ENCODE data around the gene SLA2. TPM values are rescaled to one million over a fixed set of nuclear protein-coding genes. Genes with fewer than 3 reads are reported as not detected.
A peak's percentile ranks its signal among the peaks of the same experiment; 100 is the strongest.
"Not testable (repeated sequence)": the region's sequence is repeated elsewhere in the genome, so short reads cannot be mapped to it uniquely, and the experiment has no call there.

Gene SLA2, protein sequence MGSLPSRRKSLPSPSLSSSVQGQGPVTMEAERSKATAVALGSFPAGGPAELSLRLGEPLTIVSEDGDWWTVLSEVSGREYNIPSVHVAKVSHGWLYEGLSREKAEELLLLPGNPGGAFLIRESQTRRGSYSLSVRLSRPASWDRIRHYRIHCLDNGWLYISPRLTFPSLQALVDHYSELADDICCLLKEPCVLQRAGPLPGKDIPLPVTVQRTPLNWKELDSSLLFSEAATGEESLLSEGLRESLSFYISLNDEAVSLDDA
- total RNA-seq (1 to 10 TPM in 2 of 9 donors, under 1 TPM in 7; 0.12 to 1.1 (median 0.42) TPM), polyA plus RNA-seq (under 1 TPM; 0.18 to 0.72 (median 0.51) TPM)
- long read RNA-seq, donor 1 = 0 reads
- long read RNA-seq, donor 2, partial matches to known transcripts = 0 of 1 reads
- long read RNA-seq, donor 2, other reads (novel, unspliced or antisense) = 0 of 1 reads
- long read RNA-seq, donor 3, partial matches to known transcripts = 462 of 789 reads
- long read RNA-seq, donor 3, other reads (novel, unspliced or antisense) = 327 of 789 reads
- long read RNA-seq, donor 4 = 0 reads
- long read RNA-seq, donor 5, partial matches to known transcripts = 0 of 1 reads
- long read RNA-seq, donor 5, other reads (novel, unspliced or antisense) = 0 of 1 reads
- long read RNA-seq, donor 6 = 0 reads
- long read RNA-seq, donor 7 = 0 reads
- long read RNA-seq, donor 8 = 0 reads
- long read RNA-seq, donor 9 = 0 reads
- long read RNA-seq, donor 10 = 0 reads

DNA sequence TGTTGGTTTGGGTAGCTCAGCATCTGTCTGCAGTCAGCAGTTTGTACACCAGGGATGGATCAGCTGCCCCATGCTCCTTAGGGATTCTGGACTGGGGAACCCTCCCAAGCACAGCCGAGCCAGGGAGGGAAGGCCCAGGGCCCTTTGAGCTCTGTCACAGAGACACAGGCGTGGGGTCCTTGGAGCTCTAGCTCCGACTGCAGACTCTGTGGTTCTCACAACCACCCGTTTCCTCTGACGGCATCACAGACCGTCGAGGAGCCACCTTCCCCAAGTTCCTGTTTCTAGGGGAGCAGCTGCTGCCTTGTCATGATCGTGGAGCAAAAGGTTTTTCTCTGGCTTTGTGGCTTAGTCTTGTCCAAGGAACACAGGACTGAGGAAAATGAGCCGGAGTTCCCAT is at the start of gene SLA2:
Gene SLA2 (minus strand): TSS at position 199 of the 400 bp plus-strand sequence. CDS start 4,861 bp downstream, outside the sequence.
- H3K4me3 ChIP-seq = no peak within 1 kb of the TSS
- no peaks in the 10 kb centered on the region for H3K4me1 ChIP-seq (replicated peaks in 1 of 2)
- no peaks in the 10 kb centered on the region for H3K27me3 ChIP-seq
- intact Hi-C loops (cut with DNase I) = no loop called here
- 53 to 77% (median 66%) methylated on average over 1 to 9 of the region's 9 CpGs for WGBS, 4 donors
- H3K36me3 ChIP-seq (replicated peaks in 1 of 2) = no peaks in the 10 kb centered on the region
- DNase-seq = peak in 3 of 7 donors; percentile 15 to 30 (median 25)
- no peaks in the 10 kb centered on the region for H3K9me3 ChIP-seq (replicated peaks in 1 of 3)
- TF ChIP-seq, protein P1, sequence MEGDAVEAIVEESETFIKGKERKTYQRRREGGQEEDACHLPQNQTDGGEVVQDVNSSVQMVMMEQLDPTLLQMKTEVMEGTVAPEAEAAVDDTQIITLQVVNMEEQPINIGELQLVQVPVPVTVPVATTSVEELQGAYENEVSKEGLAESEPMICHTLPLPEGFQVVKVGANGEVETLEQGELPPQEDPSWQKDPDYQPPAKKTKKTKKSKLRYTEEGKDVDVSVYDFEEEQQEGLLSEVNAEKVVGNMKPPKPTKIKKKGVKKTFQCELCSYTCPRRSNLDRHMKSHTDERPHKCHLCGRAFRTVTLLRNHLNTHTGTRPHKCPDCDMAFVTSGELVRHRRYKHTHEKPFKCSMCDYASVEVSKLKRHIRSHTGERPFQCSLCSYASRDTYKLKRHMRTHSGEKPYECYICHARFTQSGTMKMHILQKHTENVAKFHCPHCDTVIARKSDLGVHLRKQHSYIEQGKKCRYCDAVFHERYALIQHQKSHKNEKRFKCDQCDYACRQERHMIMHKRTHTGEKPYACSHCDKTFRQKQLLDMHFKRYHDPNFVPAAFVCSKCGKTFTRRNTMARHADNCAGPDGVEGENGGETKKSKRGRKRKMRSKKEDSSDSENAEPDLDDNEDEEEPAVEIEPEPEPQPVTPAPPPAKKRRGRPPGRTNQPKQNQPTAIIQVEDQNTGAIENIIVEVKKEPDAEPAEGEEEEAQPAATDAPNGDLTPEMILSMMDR (IDR thresholded peaks at IDR 0.05) = no peak
- TF ChIP-seq POLR2A (IDR thresholded peaks at IDR 0.05) = no peak
- H3K27ac ChIP-seq = no peak within 1 kb of the TSS

DNA sequence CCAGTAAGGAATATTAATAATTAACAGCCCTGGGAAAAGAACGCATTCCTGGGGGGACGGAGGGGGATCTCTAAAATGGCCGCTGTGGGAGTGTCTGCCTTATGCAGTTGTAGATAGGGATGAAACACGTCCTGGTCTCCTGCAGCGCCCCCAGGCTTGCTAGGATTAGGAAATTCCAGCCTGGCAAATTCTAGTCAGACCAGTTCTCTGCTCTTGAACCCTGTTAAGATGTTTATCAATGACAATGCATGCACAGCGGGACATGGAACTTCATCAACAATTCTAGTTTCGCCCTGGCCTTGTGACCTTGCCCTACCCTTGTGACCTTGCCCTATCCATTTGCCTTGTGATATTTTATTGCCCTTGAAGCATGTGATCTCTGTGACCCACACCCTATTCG is 49.5 kb upstream of the SLA2 start:
- H3K36me3 ChIP-seq (replicated peaks in 1 of 2); intact Hi-C loops (cut with DNase I); H3K27ac ChIP-seq; H3K9me3 ChIP-seq (replicated peaks in 1 of 3); H3K27me3 ChIP-seq; H3K4me1 ChIP-seq (replicated peaks in 1 of 2); DNase-seq; H3K4me3 ChIP-seq: not testable (repeated sequence)
- WGBS, 4 donors = 86 to 91% (median 90%) methylated on average over 8 of the region's 8 CpGs

DNA sequence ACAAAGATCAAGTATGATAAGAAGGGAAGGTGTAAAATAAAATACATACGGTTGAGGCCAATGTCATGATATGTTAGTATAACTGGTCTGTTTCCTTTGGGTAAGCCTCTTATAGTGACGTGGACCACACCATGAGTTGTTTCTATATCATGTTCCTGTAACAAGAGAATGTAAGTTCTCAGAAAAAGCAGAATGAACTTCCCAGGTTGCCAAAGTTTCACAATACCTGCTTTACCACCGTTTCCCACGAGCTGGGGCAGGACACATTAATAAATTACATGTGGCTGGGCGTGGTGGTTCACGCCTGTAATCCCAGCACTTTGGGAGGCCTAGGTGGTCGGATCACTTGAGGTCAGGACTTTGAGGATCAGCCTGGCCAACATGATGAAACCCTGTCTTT is 42.6 kb upstream of the SLA2 start:
- Histone ChIP-seq H3K27me3 (no peaks in the 10 kb centered on the region), H3K36me3 (replicated peaks in 1 of 2) (peaks cover 0 to 29% of the 10 kb centered on the region in 2 donors), H3K4me1 (replicated peaks in 1 of 2) (no peaks in the 10 kb centered on the region), H3K4me3 (no peak overlapping the region), H3K27ac (no peak overlapping the region), H3K9me3 (replicated peaks in 1 of 3) (no peaks in the 10 kb centered on the region)
- intact Hi-C loops (cut with DNase I) = no loop called here
- no peak for DNase-seq
- 80 to 91% (median 83%) methylated on average over 7 of the region's 7 CpGs for WGBS, 4 donors
- TF ChIP-seq, protein P1 (IDR thresholded peaks at IDR 0.05) = no peak
- TF ChIP-seq POLR2A (IDR thresholded peaks at IDR 0.05) = no peak

DNA sequence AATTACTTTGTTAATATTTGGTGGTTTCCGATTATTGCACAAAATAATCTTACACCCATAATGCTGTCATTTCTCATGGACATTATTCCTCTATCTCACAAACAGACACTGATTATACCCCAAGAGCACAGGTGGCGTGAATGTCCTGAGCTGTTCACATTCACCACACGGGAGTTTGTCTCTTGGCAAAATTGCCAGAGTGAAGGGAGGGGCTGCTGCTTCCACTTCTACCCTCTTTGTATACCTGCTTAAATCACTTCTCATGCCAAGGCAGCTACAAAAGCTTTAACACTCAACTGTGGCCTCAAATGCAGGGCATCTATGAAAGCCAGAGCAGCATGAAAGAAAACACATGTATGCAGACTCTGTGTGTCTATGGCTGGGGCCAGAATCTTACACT is 41.9 kb upstream of the SLA2 start:
- Histone ChIP-seq H3K9me3 (replicated peaks in 1 of 3) (no peaks in the 10 kb centered on the region), H3K27me3 (no peaks in the 10 kb centered on the region), H3K4me1 (replicated peaks in 1 of 2) (no peaks in the 10 kb centered on the region), H3K27ac (no peak overlapping the region), H3K36me3 (replicated peaks in 1 of 2) (peaks cover 0 to 29% of the 10 kb centered on the region in 2 donors), H3K4me3 (no peak overlapping the region)
- WGBS, 4 donors = 84 to 91% (median 87%) methylated on average over 3 of the region's 3 CpGs
- intact Hi-C loops (cut with DNase I) = no loop called here
- DNase-seq = no peak
- TF ChIP-seq POLR2A (IDR thresholded peaks at IDR 0.05) = no peak
- TF ChIP-seq, protein P1 (IDR thresholded peaks at IDR 0.05) = no peak

Measured in adrenal gland (tissue), 19 donors.